NCI-H2196 (cell line): ENCODE results near the gene PCGF5.
A peak's percentile ranks its signal among the peaks of the same experiment; 100 is the strongest.
"Not testable (repeated sequence)": the region's sequence is repeated elsewhere in the genome, so short reads cannot be mapped to it uniquely, and the experiment has no call there.

Experiments used
- DNase-seq: peaks from one replicate; lab custom pipeline; 2025; ENCODE audit not compliant: unreplicated experiment; lab: John Stamatoyannopoulos, UW

Gene PCGF5

GRCh38 chr10:91208642-91209041 is 11.8 kb upstream of the PCGF5 start:
- DNase-seq, result no peak

GRCh38 chr10:91210014-91210413 is 10.4 kb upstream of the PCGF5 start:
- DNase-seq, result peak; percentile 21

- peak; percentile 80 for DNase-seq
These were observed 10.0 kb upstream of the PCGF5 start for GRCh38 chr10:91210435-91210834.

- no peak for DNase-seq
These were observed 8.8 kb upstream of the PCGF5 start for GRCh38 chr10:91211675-91212074.

GRCh38 chr10:91214911-91215310 is 5.6 kb upstream of the PCGF5 start:
- DNase-seq, result no peak

GRCh38 chr10:91215384-91215783 is 5.1 kb upstream of the PCGF5 start:
- no peak for DNase-seq

- DNase-seq, result no peak
These were observed 881 bp upstream of the PCGF5 start for GRCh38 chr10:91219371-91220193.

- no peak for DNase-seq
These were observed 652 bp downstream of the PCGF5 start for GRCh38 chr10:91220954-91221675.

- DNase-seq, result no peak
These were observed 5.6 kb downstream of the PCGF5 start for GRCh38 chr10:91226093-91226492.

GRCh38 chr10:91227576-91227975 is 7.1 kb downstream of the PCGF5 start:
- no peak for DNase-seq

- no peak for DNase-seq
These were observed 9.2 kb downstream of the PCGF5 start for GRCh38 chr10:91229683-91230082.

GRCh38 chr10:91238191-91238590 is 17.7 kb downstream of the PCGF5 start:
- DNase-seq, result no peak

GRCh38 chr10:91239789-91240188 is 19.3 kb downstream of the PCGF5 start:
- DNase-seq, result no peak

- DNase-seq, result no peak
These were observed 22.5 kb downstream of the PCGF5 start for GRCh38 chr10:91242940-91243339.

- DNase-seq, result no peak
These were observed 27.1 kb downstream of the PCGF5 start for GRCh38 chr10:91247360-91248111.

- no peak for DNase-seq
These were observed 29.2 kb downstream of the PCGF5 start for GRCh38 chr10:91249700-91250099.

- no peak for DNase-seq
These were observed 29.9 kb downstream of the PCGF5 start for GRCh38 chr10:91250341-91250740.

- DNase-seq, result peak; percentile 34
These were observed 31.1 kb downstream of the PCGF5 start for GRCh38 chr10:91251430-91252056.

- DNase-seq, result no peak
These were observed 32.8 kb downstream of the PCGF5 start for GRCh38 chr10:91253300-91253699.

- no peak for DNase-seq
These were observed 36.8 kb downstream of the PCGF5 start for GRCh38 chr10:91257310-91257709.

- not testable (repeated sequence) for DNase-seq
These were observed 40.0 kb downstream of the PCGF5 start for GRCh38 chr10:91260417-91260816.
